ENCODE results near the gene FTO. TPM values are rescaled to one million over a fixed set of nuclear protein-coding genes. Genes with fewer than 3 reads are reported as not detected.
"Not testable (repeated sequence)": the region's sequence is repeated elsewhere in the genome, so short reads cannot be mapped to it uniquely, and the experiment has no call there.

The FTO gene
- total RNA-seq (2014; rRNA removed; shearing (Covaris generic)) = 48.1 and 48.3 TPM in 2 replicates

DNA sequence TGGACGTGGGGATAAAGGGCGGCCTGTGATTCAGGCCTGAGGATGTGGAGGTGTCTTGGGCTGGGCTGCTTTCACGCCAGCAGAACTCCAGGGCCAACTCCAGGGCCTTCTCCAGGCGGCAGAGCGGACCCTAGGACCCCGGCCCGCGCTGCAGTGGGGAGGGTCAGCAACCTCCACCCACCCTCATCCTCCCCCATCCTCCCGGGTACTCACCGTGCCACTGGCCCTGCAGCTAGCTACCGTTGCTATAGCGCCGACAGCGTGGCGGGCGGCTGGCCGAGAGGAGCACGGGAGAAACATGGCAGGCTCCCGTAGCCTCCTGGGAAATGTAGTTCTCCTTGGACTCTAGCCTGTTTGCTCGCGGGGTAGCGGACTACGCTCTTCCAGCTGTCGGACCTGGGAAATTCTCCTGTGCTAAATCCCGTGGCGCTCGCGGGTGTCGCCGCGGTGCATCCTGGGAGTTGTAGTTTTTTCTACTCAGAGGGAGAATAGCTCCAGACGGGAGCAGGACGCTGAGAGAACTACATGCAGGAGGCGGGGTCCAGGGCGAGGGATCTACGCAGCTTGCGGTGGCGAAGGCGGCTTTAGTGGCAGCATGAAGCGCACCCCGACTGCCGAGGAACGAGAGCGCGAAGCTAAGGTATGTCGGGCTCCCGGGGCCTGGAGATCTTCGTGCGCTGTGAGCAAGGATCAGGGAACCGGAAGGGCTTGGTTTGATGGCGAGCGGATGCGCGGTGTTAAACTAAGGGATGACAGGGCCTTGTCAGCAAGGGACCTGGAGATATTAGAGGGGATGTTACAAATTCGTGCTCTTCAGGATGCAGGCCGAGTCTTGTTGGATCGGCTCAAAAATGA, at the start of gene FTO, which contains the start of gene RPGRIP1L:
FTO (plus strand) TSS at position 567 of the 855 bp plus-strand sequence.
RPGRIP1L (minus strand) TSS at position 270 of the 855 bp plus-strand sequence. CDS start 3,136 bp downstream, outside the sequence.
- peak; percentile 92 for DNase-seq (ENCODE audit: low spot score)

- DNase-seq (ENCODE audit: low spot score) = no peak
These were observed 49.0 kb upstream of the FTO start for GRCh38 chr16:53654946-53655345.

DNA sequence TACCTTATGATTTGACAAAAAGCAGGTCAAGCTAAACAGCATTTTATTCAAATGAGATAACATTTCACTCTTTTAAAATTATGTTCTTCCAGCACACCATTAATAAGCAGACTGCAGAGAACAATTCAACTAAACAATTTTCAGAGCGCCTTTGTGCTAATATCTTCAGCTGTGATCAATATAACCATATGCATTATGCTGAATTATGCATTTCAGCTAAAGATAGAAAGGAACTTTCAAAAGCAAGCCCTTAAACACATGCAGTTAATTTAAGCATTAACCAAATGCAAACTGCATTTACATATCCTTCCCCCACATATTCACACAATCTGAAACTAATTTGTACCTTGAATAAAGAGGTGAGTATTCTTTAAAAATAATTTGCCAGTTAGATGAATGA, 41.9 kb upstream of the FTO start:
- DNase-seq (ENCODE audit: low spot score) = no peak

GRCh38 chr16:53664724-53665345, 39.1 kb upstream of the FTO start:
- peak; percentile 63 for DNase-seq (ENCODE audit: low spot score)

DNA sequence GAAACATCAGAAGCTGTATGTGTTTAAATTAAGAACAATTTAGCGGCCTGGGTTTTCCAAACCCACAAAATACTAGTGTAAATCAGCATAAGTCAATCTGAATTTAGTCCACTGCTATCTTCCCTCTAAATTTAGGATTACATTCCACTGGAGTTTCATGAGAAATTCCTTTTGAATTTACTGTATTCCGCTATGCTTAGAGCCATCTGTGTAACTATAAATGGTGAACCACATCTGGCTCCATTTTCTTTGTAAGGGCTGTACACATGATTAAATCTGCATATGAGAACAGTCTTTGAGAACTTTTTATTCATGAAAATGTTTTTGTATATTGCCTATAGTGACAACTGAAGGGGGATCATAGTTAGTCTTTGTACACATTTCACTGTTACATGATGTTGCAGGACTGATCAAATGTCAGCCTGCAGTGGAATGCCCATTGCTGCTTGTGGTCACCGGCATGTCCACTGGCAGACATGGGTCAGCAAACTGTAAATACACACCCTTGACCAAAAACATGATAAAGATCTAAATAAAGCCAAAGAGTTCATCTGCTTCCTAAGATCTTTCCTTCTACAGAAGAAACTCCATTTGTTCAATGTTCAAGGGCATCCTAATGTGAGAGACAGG, 37.1 kb upstream of the FTO start:
- DNase-seq (ENCODE audit: low spot score) = no peak

DNA sequence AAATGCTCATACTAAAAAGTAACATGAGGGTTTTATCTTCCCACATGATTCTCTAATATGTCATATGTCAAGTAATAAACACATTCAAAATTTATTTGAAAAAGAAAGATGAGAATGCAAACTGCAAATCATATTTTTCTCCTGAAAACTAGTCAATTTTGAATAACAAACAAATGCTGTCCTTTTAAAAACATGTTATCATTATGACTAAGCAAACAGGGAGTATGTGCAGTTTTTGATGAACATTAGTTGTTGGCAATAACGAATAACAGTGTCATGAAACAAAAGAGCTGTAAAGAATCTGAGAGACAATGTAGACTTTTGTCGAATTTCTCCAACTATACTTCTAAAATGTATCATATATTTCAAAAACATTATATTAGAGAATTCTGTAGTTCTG, 35.1 kb upstream of the FTO start:
- no peak for DNase-seq (ENCODE audit: low spot score)

DNA sequence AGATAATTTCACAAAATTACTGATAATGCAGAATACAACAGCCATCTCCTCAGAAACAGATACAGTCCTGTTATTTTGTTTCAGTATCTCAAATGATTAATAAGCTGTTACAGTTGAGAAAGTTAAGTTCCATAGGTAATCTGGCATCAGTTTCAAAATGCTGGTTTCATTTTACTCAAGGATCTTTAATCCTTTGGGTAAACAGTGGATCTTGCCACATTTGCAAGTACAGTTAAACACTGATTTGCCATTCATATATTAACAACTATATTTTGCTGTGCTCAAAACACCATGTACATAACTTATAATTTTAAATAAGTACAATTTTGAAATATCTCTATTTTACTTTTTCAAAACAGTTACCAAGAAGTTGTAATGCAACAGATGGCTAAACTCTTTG, 31.5 kb upstream of the FTO start:
- no peak for DNase-seq (ENCODE audit: low spot score)

DNA sequence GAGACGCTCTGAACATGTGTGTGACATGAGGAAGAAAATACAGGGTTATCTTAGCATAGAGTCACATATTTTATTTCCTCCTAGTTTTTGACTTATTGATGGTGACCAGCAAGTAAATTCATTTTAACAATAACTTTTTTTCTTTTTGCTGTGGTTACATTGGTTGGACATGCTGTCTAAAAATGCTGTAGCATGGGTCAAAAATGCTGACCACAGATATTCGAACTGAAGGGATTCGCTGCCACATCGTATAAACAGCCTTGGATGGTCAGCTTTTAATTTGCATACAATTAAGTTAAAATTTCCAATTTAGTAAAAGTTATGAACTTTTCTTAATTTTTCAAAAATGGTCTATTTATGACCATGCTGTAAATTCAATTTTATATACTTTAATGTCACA, 30.8 kb upstream of the FTO start:
- DNase-seq (ENCODE audit: low spot score) = no peak

GRCh38 chr16:53678155-53678554, 25.8 kb upstream of the FTO start:
- no peak for DNase-seq (ENCODE audit: low spot score)

DNA sequence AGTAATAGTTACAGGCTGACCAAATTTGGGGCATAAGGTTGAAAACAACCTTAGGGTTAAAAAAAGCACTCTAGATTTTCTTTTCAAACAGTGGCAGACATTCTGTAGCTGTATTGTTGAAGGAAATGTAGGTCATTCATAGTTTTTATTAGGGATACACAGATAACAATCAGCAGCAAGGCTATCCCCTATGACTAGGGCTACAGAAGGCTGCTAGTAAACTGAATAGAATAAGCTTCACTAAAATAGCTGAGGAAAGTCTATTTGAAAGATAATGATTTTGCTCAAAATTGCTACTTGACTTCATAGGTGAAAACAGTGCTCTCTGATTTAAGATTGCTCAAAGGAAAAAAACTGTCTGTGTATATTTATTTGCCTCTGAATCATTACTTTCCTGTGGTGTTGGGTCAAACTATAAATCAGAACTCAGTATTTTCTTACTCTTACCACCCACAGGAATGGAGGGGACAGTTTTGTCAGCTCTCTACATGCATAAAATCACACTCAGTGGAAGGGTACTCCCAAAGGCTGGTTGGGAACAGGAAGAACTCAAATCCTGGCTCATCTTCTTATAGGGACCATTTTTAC, 25.1 kb upstream of the FTO start:
- no peak for DNase-seq (ENCODE audit: low spot score)

- no peak for DNase-seq (ENCODE audit: low spot score)
These were observed 23.2 kb upstream of the FTO start for GRCh38 chr16:53680756-53681155.

DNA sequence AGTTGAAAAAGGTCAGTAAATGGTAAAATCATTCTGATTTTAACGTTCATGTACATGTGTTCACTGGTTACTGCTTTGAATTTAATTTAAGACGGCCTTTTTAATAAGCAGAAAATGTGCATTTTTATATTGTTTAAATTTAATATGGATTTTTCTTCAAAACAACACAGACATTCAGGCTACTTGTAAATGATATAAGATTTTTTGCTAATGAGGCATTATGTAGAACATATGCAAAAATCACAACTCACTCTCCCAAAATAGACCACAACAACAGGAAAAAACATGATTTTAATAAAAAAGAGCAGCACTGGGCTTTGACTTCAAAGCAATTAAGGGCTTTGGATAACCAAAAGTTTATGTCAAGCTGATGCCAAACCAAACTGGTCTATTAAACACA, 22.6 kb upstream of the FTO start:
- DNase-seq (ENCODE audit: low spot score) = no peak

DNA sequence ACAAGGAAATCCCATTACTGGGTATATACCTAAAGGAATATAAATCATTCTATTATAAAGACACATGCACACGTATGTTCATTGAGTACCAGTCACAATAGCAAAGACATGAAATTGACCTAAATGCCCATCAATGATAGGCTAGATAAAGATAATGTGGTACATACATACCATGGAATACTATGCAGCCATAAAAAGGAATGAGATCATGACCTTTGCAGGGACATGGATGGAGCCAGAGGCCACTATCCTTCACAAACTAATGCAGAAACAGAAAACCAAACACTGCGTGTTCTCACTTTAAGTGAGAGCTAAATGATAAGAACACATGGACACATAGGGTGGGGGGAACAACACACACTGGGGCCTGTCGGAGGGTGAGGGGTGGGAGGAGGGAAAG, 18.6 kb upstream of the FTO start:
- DNase-seq (ENCODE audit: low spot score) = not testable (repeated sequence)

DNA sequence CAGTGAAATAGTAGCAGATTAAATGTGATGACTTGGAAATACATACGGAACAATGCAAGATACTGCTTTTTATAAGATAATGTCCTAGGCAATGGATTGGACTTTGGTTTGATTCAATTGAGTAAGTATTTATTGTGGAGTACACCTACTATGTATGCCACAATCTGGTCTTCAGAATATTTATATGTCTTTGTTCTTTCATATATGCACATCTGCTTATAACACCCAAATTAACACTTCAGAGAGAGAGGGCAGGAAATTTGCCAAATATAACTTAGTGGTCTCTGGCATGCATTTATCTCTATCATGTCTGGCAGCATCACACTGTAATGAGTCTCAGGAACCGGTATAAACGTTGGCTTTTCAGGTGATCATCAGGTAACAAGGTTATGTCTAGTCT, 17.2 kb upstream of the FTO start:
- DNase-seq (ENCODE audit: low spot score) = no peak

- DNase-seq (ENCODE audit: low spot score) = no peak
These were observed 14.3 kb upstream of the FTO start for GRCh38 chr16:53689636-53690035.

DNA sequence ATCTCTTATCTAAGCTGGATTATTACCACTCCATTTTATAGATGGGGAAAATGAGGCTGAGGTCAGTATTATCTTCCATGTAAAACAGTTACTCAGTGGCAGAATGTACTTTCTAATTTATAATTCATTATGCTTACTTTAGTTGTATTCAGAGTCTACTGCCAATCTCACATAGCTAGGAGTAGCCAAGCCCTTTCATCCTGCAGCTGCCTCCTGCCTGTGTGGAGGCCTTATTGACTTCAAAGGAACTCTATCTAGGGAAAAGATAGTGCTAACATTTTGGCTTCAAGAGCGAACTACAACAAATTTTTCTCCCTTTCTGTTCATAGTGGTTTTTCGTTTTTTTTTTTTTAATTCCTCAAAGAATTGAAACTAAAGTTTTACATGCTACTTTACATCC, 13.2 kb upstream of the FTO start:
- no peak for DNase-seq (ENCODE audit: low spot score)

DNA sequence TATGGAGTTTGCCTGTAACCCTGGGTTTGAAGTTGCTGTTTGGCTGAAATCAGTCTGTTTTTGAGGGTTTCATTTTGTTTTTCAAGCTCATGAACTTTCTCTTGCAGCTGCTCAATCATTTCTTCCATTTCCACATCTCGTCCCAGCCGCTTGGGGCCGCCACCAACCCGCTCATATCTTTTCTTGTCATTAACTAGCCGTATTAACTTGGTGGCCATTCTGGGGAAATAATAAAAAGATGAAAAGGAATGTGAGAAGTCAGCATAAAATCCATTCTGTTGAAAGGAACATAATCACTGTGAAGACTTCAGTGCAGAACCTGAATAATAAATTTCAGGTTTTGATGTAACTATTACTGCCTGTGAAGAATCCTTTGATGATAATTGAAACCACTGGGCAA, 11.8 kb upstream of the FTO start:
- no peak for DNase-seq (ENCODE audit: low spot score)

DNA sequence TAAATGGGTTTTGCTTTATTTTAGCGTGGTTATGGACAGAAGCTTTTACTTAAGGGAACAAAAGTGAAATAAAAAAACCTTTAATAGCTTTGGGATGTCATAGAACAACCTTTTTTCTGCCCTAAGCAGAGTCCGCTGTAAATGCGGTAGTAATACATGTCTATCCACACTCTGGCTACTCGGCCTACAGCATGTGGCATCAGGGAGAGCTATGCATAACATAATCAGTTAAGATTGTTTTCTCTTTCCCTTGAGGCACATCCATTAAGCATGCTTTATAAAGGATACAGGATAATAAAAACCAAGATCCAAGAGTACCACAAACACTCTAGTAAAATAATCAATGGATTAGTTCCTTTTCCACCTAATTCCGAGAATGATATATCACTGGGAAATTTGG, 10.6 kb upstream of the FTO start:
- DNase-seq (ENCODE audit: low spot score) = no peak

- no peak for DNase-seq (ENCODE audit: low spot score)
These were observed 8.9 kb upstream of the FTO start for GRCh38 chr16:53695070-53695469.

- DNase-seq (ENCODE audit: low spot score) = not testable (repeated sequence)
These were observed 5.7 kb upstream of the FTO start for GRCh38 chr16:53698271-53698670.

DNA sequence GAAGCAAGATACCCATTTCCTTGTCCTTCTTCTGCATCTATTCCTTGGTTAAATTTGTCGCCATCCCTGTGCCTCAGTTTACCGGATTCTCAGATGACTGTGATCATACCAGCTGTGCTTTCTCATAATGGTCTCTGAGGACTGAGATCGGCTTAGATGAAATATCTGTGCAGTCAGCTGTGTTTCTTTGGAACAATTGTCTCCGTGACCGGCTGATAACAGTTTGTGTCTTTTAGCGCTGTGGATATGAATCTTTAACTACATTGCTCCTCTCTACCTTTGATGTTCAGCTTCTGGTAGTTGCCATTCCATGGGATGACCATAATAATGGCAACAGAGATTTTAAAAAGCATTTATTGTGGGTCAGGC, 473 bp downstream of the FTO start:
- DNase-seq (ENCODE audit: low spot score) = no peak

DNA sequence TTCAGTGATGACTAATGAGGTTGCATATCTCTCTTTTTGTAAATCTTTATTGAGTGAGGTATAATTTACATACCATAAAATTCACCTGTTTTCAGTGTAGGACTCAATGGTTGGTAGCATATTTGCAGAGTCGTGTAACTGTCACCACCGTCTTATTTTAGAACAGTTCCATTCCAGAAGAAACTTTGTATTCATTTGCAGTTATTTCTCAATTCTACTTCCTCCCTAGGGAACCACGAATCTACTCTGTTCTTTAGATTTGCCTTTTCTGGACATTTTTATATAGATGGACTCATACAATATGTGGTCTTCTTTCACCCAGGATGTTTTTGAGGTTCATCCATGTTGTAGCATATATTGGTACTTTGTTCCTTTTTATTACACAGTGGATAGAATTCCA, 3.7 kb downstream of the FTO start:
- DNase-seq (ENCODE audit: low spot score) = no peak

GRCh38 chr16:53708490-53708889, 4.5 kb downstream of the FTO start:
- DNase-seq (ENCODE audit: low spot score) = no peak
